HCT116 (cell line): ENCODE data around the gene ZC3H12C. TPM values are rescaled to one million over a fixed set of nuclear protein-coding genes. Genes with fewer than 3 reads are reported as not detected.

Source experiments
- ATAC-seq: fragments of 200-7000 bp; cut with Tn5 transposase; 2 replicates; pipeline ENCODE4 v1.9.1; 2020; ENCODE audit warnings: mild to moderate bottlenecking, moderate library complexity
- BruUV-seq: library from RNA; stranded (reverse); fragments of 400-500 nt; replicated peaks from 2 replicates; lab custom pipeline; 2021; lab: Mats Ljungman, UMichigan
- CTCF ChIA-PET: fragments of 300-600 bp; sonication (Branson Sonifier 250); formaldehyde crosslinking; loops from one replicate; lab custom pipeline; 2021; ENCODE audit warnings: antibody characterized with exemption; lab: Charles Lee
- POLR2A ChIA-PET: fragments of 300-600, 350-600 bp; sonication (Branson Sonifier 250); formaldehyde crosslinking; loops from one replicate; lab custom pipeline; 2021; ENCODE audit warnings: antibody characterized with exemption; lab: Charles Lee
- RAD21 ChIA-PET, 2 experiments: fragments of 300-600 bp; sonication (Branson Sonifier 250); formaldehyde crosslinking; loops; one replicate each; lab custom pipeline; 2023; ENCODE audit warnings: low total read pairs in 2 of 2; ENCODE audit not compliant: uncharacterized antibody in 2 of 2, unreplicated experiment in 2 of 2, low non-redundant PET in 1 of 2; lab: Charles Lee
- DNase-seq: peaks from one replicate; pipeline ENCODE4 v3.0.0-alpha.2; 2010; ENCODE audit warnings: low read depth, low spot score
- H2AFZ ChIP-seq: fragments of 200-600 bp; shearing (Covaris generic), sonication (generic); 2 replicates; pipeline ENCODE4 v1.6.1; 2017; ENCODE audit warnings: low read depth, mixed run types, mixed read lengths, antibody characterized with exemption, low read length; ENCODE audit not compliant: poor library complexity, severe bottlenecking
- H3K27ac ChIP-seq: 2 replicates; pipeline ENCODE4 v1.5.1; 2012; ENCODE audit warnings: low read depth, low read length
- H3K27me3 ChIP-seq: fragments of 200-600 bp; sonication (generic); 2 replicates; pipeline ENCODE4 v1.6.1; 2016; ENCODE audit warnings: mixed run types, low read length, mixed read lengths; ENCODE audit not compliant: insufficient read depth
- H3K36me3 ChIP-seq, 2 experiments: fragments of 200-500 bp in 1 of 2; fragments of 200-600 bp in 1 of 2; sonication (Bioruptor generic) in 1 of 2; sonication (generic) in 1 of 2; 2 replicates each; pipeline versions ENCODE4 v1.5.1 to v1.6.1; 2014 to 2016; ENCODE audit warnings: low read length in 2 of 2, inconsistent platforms in 1 of 2, mixed read lengths in 1 of 2, mixed run types in 1 of 2; ENCODE audit not compliant: insufficient read depth in 2 of 2, control insufficient read depth in 1 of 2
- H3K4me1 ChIP-seq, 2 experiments: fragments of 200-600 bp in 1 of 2; sonication (generic) in 1 of 2; 2 replicates each; pipeline versions ENCODE4 v1.5.1 to v1.6.1; 2012 to 2017; ENCODE audit warnings: low read length in 2 of 2, inconsistent platforms in 1 of 2, mild to moderate bottlenecking in 1 of 2, mixed read lengths in 1 of 2, mixed run types in 1 of 2, moderate library complexity in 1 of 2; ENCODE audit not compliant: insufficient read depth in 2 of 2, control insufficient read depth in 1 of 2
- H3K4me2 ChIP-seq: fragments of 200-600 bp; sonication (generic); 2 replicates; pipeline ENCODE4 v1.6.1; 2017; ENCODE audit warnings: mixed run types, low read length, mixed read lengths
- H3K4me3 ChIP-seq, 2 experiments: fragments of 200-600 bp in 1 of 2; sonication (generic) in 1 of 2; replicated peaks in 1 of 2; 2 replicates each; pipeline ENCODE4 v1.5.1; 2011 to 2016; ENCODE audit warnings: low read length in 2 of 2, control low read depth in 1 of 2, low read depth in 1 of 2, mild to moderate bottlenecking in 1 of 2, mixed read lengths in 1 of 2, mixed run types in 1 of 2
- H3K79me2 ChIP-seq: fragments of 200-600 bp; sonication (generic); 2 replicates; pipeline ENCODE4 v1.6.1; 2017; ENCODE audit warnings: mild to moderate bottlenecking, mixed run types, low read length, moderate library complexity, mixed read lengths; ENCODE audit not compliant: insufficient read depth
- H3K9ac ChIP-seq: fragments of 200-600 bp; sonication (generic); 2 replicates; pipeline ENCODE4 v1.6.1; 2016; ENCODE audit warnings: low read length, mixed read lengths
- H3K9me2 ChIP-seq: fragments of 200-600 bp; sonication (generic), shearing (Covaris generic); 2 replicates; pipeline ENCODE4 v1.6.1; 2017; ENCODE audit warnings: mixed run types, mild to moderate bottlenecking, moderate library complexity; ENCODE audit not compliant: insufficient read depth
- H3K9me3 ChIP-seq, 2 experiments: fragments of 200-500 bp in 1 of 2; fragments of 200-600 bp in 1 of 2; sonication (Bioruptor generic) in 1 of 2; sonication (generic) in 1 of 2; 2 replicates each; pipeline ENCODE4 v1.6.1; 2014 to 2017; ENCODE audit warnings: low read length in 2 of 2, mixed read lengths in 2 of 2, inconsistent platforms in 1 of 2, low read depth in 1 of 2, mild to moderate bottlenecking in 1 of 2, mixed run types in 1 of 2, moderate library complexity in 1 of 2; ENCODE audit not compliant: control insufficient read depth in 1 of 2, insufficient read depth in 1 of 2
- H4K20me1 ChIP-seq: fragments of 200-600 bp; sonication (generic), shearing (Covaris generic); 2 replicates; pipeline ENCODE4 v1.6.1; 2017; ENCODE audit warnings: mixed run types, mild to moderate bottlenecking, moderate library complexity; ENCODE audit not compliant: insufficient read depth
- ATF3 ChIP-seq: IDR thresholded peaks from 2 replicates; pipeline ENCODE4 v1.6.1; 2012
- CBX3 ChIP-seq: IDR thresholded peaks from 2 replicates; pipeline ENCODE4 v1.6.1; 2012; ENCODE audit warnings: low read depth
- CEBPB ChIP-seq: IDR thresholded peaks from 2 replicates; pipeline ENCODE4 v1.6.1; 2012; ENCODE audit warnings: low read depth
- CTCF ChIP-seq, 3 experiments: fragments of 200-600 bp in 1 of 3; sonication (generic) in 1 of 3; IDR thresholded peaks in 2 of 3; conservative IDR thresholded peaks in 1 of 3; 2 replicates each; pipeline ENCODE4 v1.5.1; 2012 to 2017; ENCODE audit warnings: low read depth in 2 of 3, low read length in 2 of 3, antibody characterized with exemption in 1 of 3, borderline replicate concordance in 1 of 3, control low read depth in 1 of 3, mild to moderate bottlenecking in 1 of 3, mixed read lengths in 1 of 3, mixed run types in 1 of 3, moderate library complexity in 1 of 3; ENCODE audit not compliant: insufficient read depth in 1 of 3
- EGR1 ChIP-seq: IDR thresholded peaks from 2 replicates; pipeline ENCODE4 v1.6.1; 2012; ENCODE audit warnings: low read depth
- EZH2 ChIP-seq: fragments of 200-600 bp; sonication (generic); IDR thresholded peaks from 2 replicates; pipeline ENCODE4 v1.6.1; 2017; ENCODE audit warnings: antibody characterized with exemption, mixed run types
- FOSL1 ChIP-seq: IDR thresholded peaks from 2 replicates; pipeline ENCODE4 v1.6.1; 2012; ENCODE audit warnings: low read depth
- JUND ChIP-seq: IDR thresholded peaks from 2 replicates; pipeline ENCODE4 v1.6.1; 2012
- POLR2AphosphoS5 ChIP-seq: IDR thresholded peaks from 2 replicates; pipeline ENCODE4 v1.6.1; 2011; ENCODE audit warnings: mild to moderate bottlenecking, low read depth, low read length, moderate library complexity
- REST ChIP-seq: IDR thresholded peaks from 2 replicates; pipeline ENCODE4 v1.6.1; 2012; ENCODE audit warnings: low read depth
- SIN3A ChIP-seq: IDR thresholded peaks from 2 replicates; pipeline ENCODE4 v1.6.1; 2012; ENCODE audit warnings: low read depth
- SRF ChIP-seq: IDR thresholded peaks from 2 replicates; pipeline ENCODE4 v1.6.1; 2012; ENCODE audit warnings: low read depth
- TCF7L2 ChIP-seq: IDR thresholded peaks from 2 replicates; pipeline ENCODE4 v1.7.0; 2011; ENCODE audit warnings: borderline replicate concordance, inconsistent platforms; ENCODE audit not compliant: insufficient read depth, insufficient read length; ENCODE audit errors: extremely low read depth
- YY1 ChIP-seq: IDR thresholded peaks from 2 replicates; pipeline ENCODE4 v1.6.1; 2011; ENCODE audit warnings: low read length, low read depth, moderate library complexity, mild to moderate bottlenecking; ENCODE audit not compliant: insufficient replicate concordance; ENCODE audit errors: extremely low read depth
- ZNF274 ChIP-seq: fragments of 200-500 bp; sonication (Bioruptor generic); IDR thresholded peaks from 2 replicates; pipeline ENCODE4 v1.6.1; 2014; ENCODE audit warnings: mild to moderate bottlenecking, low read depth, low read length, inconsistent platforms
- intact Hi-C: fragments of 100-400 bp; cut with micrococcal nuclease; formaldehyde crosslinking; loops from 2 replicates; pipeline ENCODE4 v1.10.0; 2022
- total RNA-seq: library from RNA; stranded (reverse); gene quantifications from one replicate; pipeline ENCODE4 v1.2.1, GENCODE V29; 2021; ENCODE audit not compliant: unreplicated experiment

Gene ZC3H12C
- total RNA-seq, 1 experiment from 2014 or later, result 10.2 TPM

- no peak for TF ChIP-seq CTCF (IDR thresholded peaks at IDR 0.05 in 2 of 3, conservative IDR thresholded peaks at IDR 0.05 in 1 of 3; ENCODE audit: borderline replicate concordance in 1 of 3, insufficient read depth in 1 of 3, low read depth in 2 of 3, low read length in 2 of 3)
- TF ChIP-seq SIN3A, result no peak
- no peak for TF ChIP-seq YY1
- TF ChIP-seq EZH2, result no peak
- no peak for TF ChIP-seq JUND
- TF ChIP-seq FOSL1, result no peak
- no peak for TF ChIP-seq ZNF274
- no peak for TF ChIP-seq ATF3
- no peak for TF ChIP-seq SRF
Observed at GRCh38 chr11:110059706-110060463, 33.3 kb upstream of the ZC3H12C start (continued).

- Histone ChIP-seq H4K20me1 (no peaks in the 10 kb centered on the region), H3K9ac (no peak overlapping the region), H3K79me2 (no peaks in the 10 kb centered on the region), H3K4me3 (no peak overlapping the region), H3K9me3 (no peaks in the 10 kb centered on the region), H3K4me2 (no peak overlapping the region), H3K27ac (no peak overlapping the region), H3K27me3 (no peaks in the 10 kb centered on the region), H3K4me1 (peaks cover 0 to 7% of the 10 kb centered on the region in 2 experiments; a peak in 1 of 4 replicates), H3K36me3 (no peaks in the 10 kb centered on the region), H3K9me2 (no peaks in the 10 kb centered on the region), H2AFZ (no peak overlapping the region)
- intact Hi-C loops, result no loop called here
- no peak for ATAC-seq
- CTCF ChIA-PET, result no interaction called here
- POLR2A ChIA-PET, result no interaction called here
- RAD21 ChIA-PET, result no interaction called here
- no TSS peak for BruUV-seq
- no peak for DNase-seq
- TF ChIP-seq ATF3, result no peak
- no peak for TF ChIP-seq CBX3
- TF ChIP-seq YY1, result no peak
- TF ChIP-seq EZH2, result no peak
- no peak for TF ChIP-seq TCF7L2
- TF ChIP-seq EGR1, result no peak
- no peak for TF ChIP-seq REST
- TF ChIP-seq CEBPB, result no peak
- TF ChIP-seq FOSL1, result no peak
- no peak for TF ChIP-seq ZNF274
- no peak for TF ChIP-seq POLR2AphosphoS5
- no peak for TF ChIP-seq CTCF (IDR thresholded peaks at IDR 0.05 in 2 of 3, conservative IDR thresholded peaks at IDR 0.05 in 1 of 3; ENCODE audit: borderline replicate concordance in 1 of 3, insufficient read depth in 1 of 3, low read depth in 2 of 3, low read length in 2 of 3)
- TF ChIP-seq JUND, result no peak
Observed at GRCh38 chr11:110061296-110061695, 31.9 kb upstream of the ZC3H12C start.
